Vagina (tissue), 2 donors: ENCODE measurements around the gene OCRL. TPM values are rescaled to one million over a fixed set of nuclear protein-coding genes. Genes with fewer than 3 reads are reported as not detected.

Source experiments
- DNase-seq, 2 donors: peaks; one replicate each; pipeline ENCODE4 v3.0.0-alpha.2; 2017; ENCODE audit errors: extremely low spot score in 2 of 2
- H3K27ac ChIP-seq: fragments of 200-600 bp; sonication (generic); one replicate; pipeline ENCODE4 v1.5.1; 2019
- H3K27me3 ChIP-seq: fragments of 200-600 bp; sonication (generic); one replicate; pipeline ENCODE4 v1.5.1; 2019
- H3K36me3 ChIP-seq, 2 donors: fragments of 200-600 bp; sonication (generic); one replicate each; pipeline ENCODE4 v1.5.1; 2017 to 2019
- H3K4me1 ChIP-seq: fragments of 200-600 bp; sonication (generic); one replicate; pipeline ENCODE4 v1.5.1; 2019
- H3K4me3 ChIP-seq, 2 donors: fragments of 200-600 bp; sonication (generic); 1 replicate in 1 of 2; 2 replicates in 1 of 2; pipeline ENCODE4 v1.5.1; 2016 to 2019
- H3K9me3 ChIP-seq: fragments of 200-600 bp; sonication (generic); one replicate; pipeline ENCODE4 v1.5.1; 2019
- POLR2A ChIP-seq, 2 donors: fragments of 450-650 bp; IDR thresholded peaks; one replicate each; pipeline ENCODE4 v1.6.1; 2017; ENCODE audit warnings: antibody characterized with exemption in 2 of 2, mild to moderate bottlenecking in 2 of 2, moderate library complexity in 2 of 2
- POLR2AphosphoS5 ChIP-seq, 2 donors: sonication (generic); formaldehyde crosslinking; IDR thresholded peaks; one replicate each; pipeline ENCODE4 v1.9.0; 2017; ENCODE audit warnings: antibody characterized with exemption in 2 of 2, mild to moderate bottlenecking in 2 of 2, low read depth in 1 of 2; ENCODE audit not compliant: insufficient read depth in 1 of 2
- intact Hi-C: fragments of 100-400 bp; cut with DNase I; formaldehyde crosslinking; loops from one replicate; pipeline ENCODE4 v1.15.1; 2023
- total RNA-seq: library from RNA; depleted of rRNA; stranded (reverse); fragments of >200 nt; gene quantifications from one replicate; pipeline ENCODE4 v1.2.3, GENCODE V29; 2016
- TF ChIP-seq, protein P1 (sequence below), 3 experiments: fragments of 450-650 bp in 2 of 3; fragments of 200-600 bp in 1 of 3; sonication (generic) in 1 of 3; IDR thresholded peaks; one replicate each; pipeline ENCODE4 v1.5.1; 2017 to 2019; ENCODE audit warnings: antibody characterized with exemption in 3 of 3, mild to moderate bottlenecking in 2 of 3, moderate library complexity in 2 of 3

OCRL gene
- total RNA-seq, 1 donor from 2014 or later: 14.5 TPM

DNA sequence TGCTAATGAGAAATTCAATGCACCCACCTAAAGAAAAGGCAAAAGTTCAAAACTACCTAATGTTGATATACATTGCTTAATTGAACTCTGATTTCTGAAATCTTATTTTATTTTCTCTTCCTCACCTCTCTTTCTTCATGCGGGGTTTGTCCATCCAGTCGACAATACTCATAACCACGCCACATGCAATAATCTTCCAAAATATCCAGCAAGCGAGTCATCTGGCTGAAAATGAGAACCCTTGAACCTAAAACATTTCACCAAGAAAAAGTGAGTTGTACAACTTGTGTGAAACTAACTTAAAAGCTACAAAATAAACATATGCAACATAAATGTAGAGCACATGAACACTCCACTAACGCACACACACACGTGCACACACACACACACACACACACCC is 43.4 kb upstream of the OCRL start:
- H3K4me1 ChIP-seq: no peaks in the 10 kb centered on the region
- H3K27ac ChIP-seq: no peak overlapping the region
- no peak overlapping the region for H3K4me3 ChIP-seq
- no peaks in the 10 kb centered on the region for H3K27me3 ChIP-seq
- H3K9me3 ChIP-seq: no peaks in the 10 kb centered on the region
- no peak for DNase-seq
- no peak for TF ChIP-seq POLR2A (IDR thresholded peaks at IDR 0.05)
- intact Hi-C loops: no loop called here
- H3K36me3 ChIP-seq: peaks cover 0 to 3% of the 10 kb centered on the region in 2 donors

DNA sequence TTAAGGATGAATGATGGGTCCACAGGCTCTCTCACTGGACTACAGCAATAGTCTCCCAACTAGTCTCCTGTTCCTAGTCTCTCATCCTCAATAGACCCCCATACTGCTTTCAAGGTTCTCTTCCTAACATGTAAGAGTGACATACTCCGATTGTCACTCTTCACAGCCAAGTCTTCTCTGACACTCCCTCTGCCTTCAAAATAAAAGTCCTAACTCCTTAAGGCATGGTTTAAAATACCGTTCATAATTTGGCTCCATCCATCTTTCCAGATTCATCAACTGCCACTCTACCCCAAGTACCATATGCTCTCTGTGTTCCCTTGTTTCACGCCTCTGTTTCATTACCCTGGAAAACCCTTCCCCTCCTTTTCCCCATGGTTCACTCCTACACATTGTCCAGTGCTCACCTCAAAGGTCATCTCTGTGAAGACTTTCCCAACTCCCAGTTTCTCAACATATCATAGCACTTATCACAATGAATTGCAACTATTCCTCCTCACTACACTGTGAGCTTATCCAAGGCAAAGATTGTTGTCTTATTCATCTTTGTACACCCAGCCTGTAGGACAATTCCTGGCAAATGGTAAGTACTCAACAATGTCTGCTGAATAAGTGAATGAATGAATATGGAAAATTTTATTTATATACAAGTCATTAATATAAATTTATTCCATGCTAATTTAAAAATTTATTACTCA is 42.8 kb upstream of the OCRL start:
- Histone ChIP-seq H3K27ac (no peak overlapping the region), H3K9me3 (no peaks in the 10 kb centered on the region), H3K4me1 (no peaks in the 10 kb centered on the region), H3K4me3 (no peak overlapping the region), H3K27me3 (no peaks in the 10 kb centered on the region), H3K36me3 (peaks cover 0 to 5% of the 10 kb centered on the region in 2 donors)
- TF ChIP-seq POLR2A (IDR thresholded peaks at IDR 0.05) (no peak), POLR2AphosphoS5 (IDR thresholded peaks at IDR 0.05; ENCODE audit: insufficient read depth in 1 of 2, low read depth in 1 of 2) (no peak)
- TF ChIP-seq, protein P1, sequence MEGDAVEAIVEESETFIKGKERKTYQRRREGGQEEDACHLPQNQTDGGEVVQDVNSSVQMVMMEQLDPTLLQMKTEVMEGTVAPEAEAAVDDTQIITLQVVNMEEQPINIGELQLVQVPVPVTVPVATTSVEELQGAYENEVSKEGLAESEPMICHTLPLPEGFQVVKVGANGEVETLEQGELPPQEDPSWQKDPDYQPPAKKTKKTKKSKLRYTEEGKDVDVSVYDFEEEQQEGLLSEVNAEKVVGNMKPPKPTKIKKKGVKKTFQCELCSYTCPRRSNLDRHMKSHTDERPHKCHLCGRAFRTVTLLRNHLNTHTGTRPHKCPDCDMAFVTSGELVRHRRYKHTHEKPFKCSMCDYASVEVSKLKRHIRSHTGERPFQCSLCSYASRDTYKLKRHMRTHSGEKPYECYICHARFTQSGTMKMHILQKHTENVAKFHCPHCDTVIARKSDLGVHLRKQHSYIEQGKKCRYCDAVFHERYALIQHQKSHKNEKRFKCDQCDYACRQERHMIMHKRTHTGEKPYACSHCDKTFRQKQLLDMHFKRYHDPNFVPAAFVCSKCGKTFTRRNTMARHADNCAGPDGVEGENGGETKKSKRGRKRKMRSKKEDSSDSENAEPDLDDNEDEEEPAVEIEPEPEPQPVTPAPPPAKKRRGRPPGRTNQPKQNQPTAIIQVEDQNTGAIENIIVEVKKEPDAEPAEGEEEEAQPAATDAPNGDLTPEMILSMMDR (IDR thresholded peaks at IDR 0.05): no peak
- DNase-seq: no peak
- intact Hi-C loops: no loop called here

DNA sequence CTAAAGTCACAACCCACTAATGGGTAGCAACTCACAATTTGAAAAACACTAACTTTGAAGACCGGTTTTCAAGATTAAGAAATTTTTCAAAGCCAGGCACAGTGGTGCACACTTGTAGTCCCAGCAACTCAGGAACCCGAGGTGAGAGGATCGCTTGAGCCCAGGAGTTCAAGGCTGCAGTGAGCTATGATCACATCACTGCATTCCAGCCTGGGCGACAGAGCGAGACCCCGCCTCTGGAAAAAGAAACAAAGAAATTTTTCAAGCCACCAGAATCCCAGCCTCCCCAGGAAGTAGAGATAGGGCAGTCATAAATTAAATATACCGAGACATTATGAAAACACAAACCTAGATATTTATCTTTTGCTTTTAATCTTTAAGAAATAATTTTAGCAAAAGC is 29.7 kb upstream of the OCRL start:
- TF ChIP-seq POLR2AphosphoS5 (IDR thresholded peaks at IDR 0.05; ENCODE audit: insufficient read depth in 1 of 2, low read depth in 1 of 2) (no peak), POLR2A (IDR thresholded peaks at IDR 0.05) (no peak)
- TF ChIP-seq, protein P1 (IDR thresholded peaks at IDR 0.05): no peak
- H3K27ac ChIP-seq: no peak overlapping the region
- H3K9me3 ChIP-seq: no peaks in the 10 kb centered on the region
- no peak for DNase-seq
- peaks cover 0 to 5% of the 10 kb centered on the region in 2 donors for H3K36me3 ChIP-seq
- H3K27me3 ChIP-seq: no peaks in the 10 kb centered on the region
- H3K4me3 ChIP-seq: no peak overlapping the region
- no peaks in the 10 kb centered on the region for H3K4me1 ChIP-seq
- intact Hi-C loops: no loop called here

DNA sequence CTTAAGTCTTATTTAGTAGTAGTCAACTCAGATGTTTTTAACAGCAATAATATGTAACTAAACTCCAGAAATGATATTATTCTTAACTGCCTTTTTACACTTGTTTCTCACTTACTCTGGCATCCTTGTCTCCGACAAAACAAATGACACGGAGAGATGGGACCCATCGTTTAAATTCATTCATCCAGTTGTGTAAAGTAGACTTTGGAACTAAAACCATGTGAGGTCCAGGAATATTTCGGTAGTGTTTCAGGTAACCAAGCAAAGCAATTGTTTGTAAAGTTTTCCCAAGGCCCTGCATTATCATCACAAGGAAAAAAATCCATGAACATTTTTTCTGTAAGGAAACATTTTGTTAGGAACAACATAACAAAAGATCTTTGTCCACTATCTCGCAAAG is 28.4 kb upstream of the OCRL start:
- peaks cover 0 to 5% of the 10 kb centered on the region in 2 donors for H3K36me3 ChIP-seq
- H3K9me3 ChIP-seq: no peaks in the 10 kb centered on the region
- no peak overlapping the region for H3K4me3 ChIP-seq
- no peak for DNase-seq
- no peak overlapping the region for H3K27ac ChIP-seq
- intact Hi-C loops: no loop called here
- no peaks in the 10 kb centered on the region for H3K4me1 ChIP-seq
- TF ChIP-seq POLR2AphosphoS5 (IDR thresholded peaks at IDR 0.05; ENCODE audit: insufficient read depth in 1 of 2, low read depth in 1 of 2) (no peak), POLR2A (IDR thresholded peaks at IDR 0.05) (no peak)
- TF ChIP-seq, protein P1 (IDR thresholded peaks at IDR 0.05): no peak
- H3K27me3 ChIP-seq: no peaks in the 10 kb centered on the region

DNA sequence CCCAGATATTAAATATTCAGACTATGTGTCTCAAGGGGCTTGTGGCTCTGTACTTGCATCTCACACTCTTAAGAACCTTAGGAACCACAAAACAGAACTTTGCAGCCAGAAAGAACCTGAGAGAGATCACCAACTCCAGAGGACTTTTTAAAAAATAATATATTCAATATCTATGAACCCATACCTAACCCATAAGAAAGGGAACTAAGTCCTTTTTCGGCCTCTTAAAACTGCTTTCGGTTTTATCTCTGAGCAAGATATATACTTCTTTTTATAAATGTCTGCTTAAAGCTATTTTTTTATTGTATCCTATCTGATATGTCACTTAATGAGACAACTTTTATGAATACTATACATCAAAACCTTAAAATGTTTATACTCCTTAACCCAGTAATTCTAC is 27.6 kb upstream of the OCRL start:
- TF ChIP-seq, protein P1 (IDR thresholded peaks at IDR 0.05): no peak
- TF ChIP-seq POLR2AphosphoS5 (IDR thresholded peaks at IDR 0.05; ENCODE audit: insufficient read depth in 1 of 2, low read depth in 1 of 2) (no peak), POLR2A (IDR thresholded peaks at IDR 0.05) (no peak)
- H3K4me3 ChIP-seq: no peak overlapping the region
- H3K4me1 ChIP-seq: no peaks in the 10 kb centered on the region
- H3K27ac ChIP-seq: no peak overlapping the region
- no peaks in the 10 kb centered on the region for H3K27me3 ChIP-seq
- H3K9me3 ChIP-seq: no peaks in the 10 kb centered on the region
- intact Hi-C loops: no loop called here
- DNase-seq: no peak
- peaks cover 0 to 5% of the 10 kb centered on the region in 2 donors for H3K36me3 ChIP-seq
